NT2/D1 (cell line): Measurements from ENCODE around the gene MRPL21.

Experiments used
- SUZ12 ChIP-seq: IDR thresholded peaks from 2 replicates; pipeline ENCODE4 v1.6.1; 2011; ENCODE audit not compliant: insufficient read length, insufficient read depth; ENCODE audit errors: extremely low read depth
- YY1 ChIP-seq: IDR thresholded peaks from 2 replicates; pipeline ENCODE4 v1.6.1; 2011; ENCODE audit not compliant: insufficient read length, insufficient read depth
- ZNF274 ChIP-seq: IDR thresholded peaks from 2 replicates; pipeline ENCODE4 v1.6.1; 2011; ENCODE audit warnings: mild to moderate bottlenecking, low read depth, low read length

GRCh38 chr11:68841718-68842426, 61.8 kb downstream of the MRPL21 start, which contains the start of gene CPT1A:
- TF ChIP-seq YY1: no peak
- no peak for TF ChIP-seq SUZ12
- no peak for TF ChIP-seq ZNF274
